Chondrocyte (in vitro differentiated cells): Measurements from ENCODE around the gene SPR. TPM values are rescaled to one million over a fixed set of nuclear protein-coding genes. Genes with fewer than 3 reads are reported as not detected.

Experiments used
- DNase-seq: peaks from one replicate; pipeline ENCODE4 v3.0.0; 2021; ENCODE audit warnings: mixed read lengths, low spot score
- H3K27ac Mint-ChIP-seq: one replicate; pipeline ENCODE4 v1.8.0; 2021; ENCODE audit warnings: mild to moderate bottlenecking, moderate library complexity, mixed read lengths; ENCODE audit not compliant: unreplicated experiment
- H3K27me3 Mint-ChIP-seq: 2 replicates; pipeline ENCODE4 v1.8.0; 2021; ENCODE audit warnings: low read depth, mixed read lengths
- H3K36me3 Mint-ChIP-seq: 2 replicates; pipeline ENCODE4 v1.8.0; 2021; ENCODE audit warnings: low read depth, mixed read lengths
- H3K4me1 Mint-ChIP-seq: 2 replicates; pipeline ENCODE4 v1.8.0; 2021; ENCODE audit warnings: low read depth, mild to moderate bottlenecking, mixed read lengths
- H3K4me3 Mint-ChIP-seq: one replicate; pipeline ENCODE4 v1.8.0; 2021; ENCODE audit warnings: mild to moderate bottlenecking, moderate library complexity, mixed read lengths; ENCODE audit not compliant: unreplicated experiment
- H3K9me3 Mint-ChIP-seq: 2 replicates; pipeline ENCODE4 v1.8.0; 2021; ENCODE audit warnings: low read depth, mixed read lengths
- total RNA-seq: library from RNA; stranded (reverse); gene quantifications from 3 replicates; pipeline ENCODE4 v1.2.1, GENCODE V29; 2021
- TF ChIP-seq, protein P1 (sequence below): fragments of 200-600 bp; sonication (generic); IDR thresholded peaks from 2 replicates; pipeline ENCODE4 v1.5.0; 2021; ENCODE audit warnings: antibody characterized with exemption, mild to moderate bottlenecking, moderate library complexity

Gene SPR
- total RNA-seq, 1 donor from 2014 or later: 13.5 TPM

DNA sequence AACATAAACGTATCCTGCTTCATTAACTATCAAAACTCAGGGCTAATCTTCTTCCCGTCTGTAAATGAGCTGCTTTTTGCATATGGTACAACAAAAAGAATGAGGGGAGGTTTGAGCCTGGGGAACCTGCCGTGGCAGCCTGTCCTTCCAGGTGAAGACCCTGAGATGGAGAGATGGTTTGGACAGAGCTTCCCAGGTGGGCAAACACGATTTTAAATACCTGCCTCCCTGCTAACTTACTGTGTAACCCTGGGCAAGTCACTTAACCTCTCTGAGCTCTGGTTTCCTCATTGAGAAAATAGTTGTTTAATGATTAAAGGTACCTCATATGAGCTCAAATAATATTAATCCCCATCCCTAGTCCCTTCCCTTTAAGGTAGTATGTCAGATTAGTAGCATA is 39.2 kb downstream of the SPR start:
- peaks cover 3% of the 10 kb centered on the region for H3K4me1 Mint-ChIP-seq
- H3K9me3 Mint-ChIP-seq: no peaks in the 10 kb centered on the region
- H3K4me3 Mint-ChIP-seq: no peak overlapping the region
- H3K27ac Mint-ChIP-seq: no peak overlapping the region
- no peaks in the 10 kb centered on the region for H3K36me3 Mint-ChIP-seq
- TF ChIP-seq, protein P1, sequence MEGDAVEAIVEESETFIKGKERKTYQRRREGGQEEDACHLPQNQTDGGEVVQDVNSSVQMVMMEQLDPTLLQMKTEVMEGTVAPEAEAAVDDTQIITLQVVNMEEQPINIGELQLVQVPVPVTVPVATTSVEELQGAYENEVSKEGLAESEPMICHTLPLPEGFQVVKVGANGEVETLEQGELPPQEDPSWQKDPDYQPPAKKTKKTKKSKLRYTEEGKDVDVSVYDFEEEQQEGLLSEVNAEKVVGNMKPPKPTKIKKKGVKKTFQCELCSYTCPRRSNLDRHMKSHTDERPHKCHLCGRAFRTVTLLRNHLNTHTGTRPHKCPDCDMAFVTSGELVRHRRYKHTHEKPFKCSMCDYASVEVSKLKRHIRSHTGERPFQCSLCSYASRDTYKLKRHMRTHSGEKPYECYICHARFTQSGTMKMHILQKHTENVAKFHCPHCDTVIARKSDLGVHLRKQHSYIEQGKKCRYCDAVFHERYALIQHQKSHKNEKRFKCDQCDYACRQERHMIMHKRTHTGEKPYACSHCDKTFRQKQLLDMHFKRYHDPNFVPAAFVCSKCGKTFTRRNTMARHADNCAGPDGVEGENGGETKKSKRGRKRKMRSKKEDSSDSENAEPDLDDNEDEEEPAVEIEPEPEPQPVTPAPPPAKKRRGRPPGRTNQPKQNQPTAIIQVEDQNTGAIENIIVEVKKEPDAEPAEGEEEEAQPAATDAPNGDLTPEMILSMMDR: no peak
- DNase-seq: no peak
- peaks cover 39% of the 10 kb centered on the region for H3K27me3 Mint-ChIP-seq

DNA sequence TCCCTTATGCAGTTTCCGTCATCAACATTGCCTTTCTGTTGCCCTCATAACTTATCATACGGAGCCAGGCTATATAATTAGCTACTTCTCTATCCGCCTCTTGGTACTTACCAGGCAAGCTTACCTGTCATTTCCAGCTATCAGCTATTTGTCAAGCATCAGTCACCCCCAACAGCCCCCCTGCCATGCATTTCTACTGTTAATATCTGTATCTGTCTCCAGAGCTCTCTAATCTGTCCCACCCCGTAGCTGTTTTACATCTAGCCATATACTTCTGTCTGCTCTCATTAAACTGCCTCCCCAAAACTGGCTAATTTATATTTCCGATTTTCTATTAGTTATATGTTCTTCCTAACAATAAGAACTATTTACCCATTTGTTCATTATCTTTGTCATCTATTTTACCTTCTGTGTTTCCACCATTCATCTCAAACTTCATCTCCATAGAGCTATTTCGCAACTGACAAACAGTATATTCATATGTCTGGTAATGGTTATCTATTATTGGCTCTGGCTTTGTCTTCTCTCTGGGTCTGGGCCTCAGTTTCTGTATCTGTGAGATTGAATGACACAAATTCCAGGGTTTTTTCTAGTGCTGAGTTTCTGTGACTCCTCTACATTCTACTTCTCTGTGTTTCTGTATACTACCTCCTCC is 39.7 kb downstream of the SPR start:
- H3K4me3 Mint-ChIP-seq: no peak overlapping the region
- H3K27ac Mint-ChIP-seq: no peak overlapping the region
- no peaks in the 10 kb centered on the region for H3K36me3 Mint-ChIP-seq
- TF ChIP-seq, protein P1: no peak
- H3K27me3 Mint-ChIP-seq: peaks cover 33% of the 10 kb centered on the region
- DNase-seq: no peak
- no peaks in the 10 kb centered on the region for H3K9me3 Mint-ChIP-seq
- H3K4me1 Mint-ChIP-seq: peaks cover 3% of the 10 kb centered on the region

- no peak overlapping the region for H3K4me3 Mint-ChIP-seq
- TF ChIP-seq, protein P1: no peak
- H3K27me3 Mint-ChIP-seq: peaks cover 24% of the 10 kb centered on the region
- peaks cover 3% of the 10 kb centered on the region for H3K4me1 Mint-ChIP-seq
- H3K36me3 Mint-ChIP-seq: no peaks in the 10 kb centered on the region
- H3K9me3 Mint-ChIP-seq: no peaks in the 10 kb centered on the region
- no peak overlapping the region for H3K27ac Mint-ChIP-seq
- DNase-seq: no peak
Measured at GRCh38 chr2:72927619-72928550, 40.7 kb downstream of the SPR start.

DNA sequence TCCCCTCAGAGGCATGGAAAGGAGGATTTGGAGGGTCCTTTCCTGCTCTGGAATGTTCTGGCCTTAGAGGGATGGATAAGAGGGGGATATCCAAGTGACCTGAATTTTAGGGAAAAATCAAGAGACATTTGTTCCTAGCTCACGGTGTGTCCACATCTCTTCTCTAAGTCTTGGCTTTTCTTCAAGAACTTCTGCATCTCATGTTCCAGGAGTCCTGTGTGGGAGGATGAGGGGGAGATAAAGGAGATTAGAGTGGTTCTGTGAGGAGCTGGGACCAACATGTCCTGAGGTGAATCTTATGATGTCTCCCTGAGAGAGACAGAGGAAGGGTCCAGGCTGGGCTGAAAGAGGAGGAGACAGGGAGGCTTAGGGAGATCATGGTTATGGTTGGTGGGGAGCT is 41.8 kb downstream of the SPR start:
- H3K4me1 Mint-ChIP-seq: peaks cover under 1% of the 10 kb centered on the region
- H3K27me3 Mint-ChIP-seq: peaks cover 13% of the 10 kb centered on the region
- H3K27ac Mint-ChIP-seq: no peak overlapping the region
- DNase-seq: no peak
- TF ChIP-seq, protein P1: no peak
- no peaks in the 10 kb centered on the region for H3K36me3 Mint-ChIP-seq
- H3K9me3 Mint-ChIP-seq: no peaks in the 10 kb centered on the region
- H3K4me3 Mint-ChIP-seq: no peak overlapping the region

DNA sequence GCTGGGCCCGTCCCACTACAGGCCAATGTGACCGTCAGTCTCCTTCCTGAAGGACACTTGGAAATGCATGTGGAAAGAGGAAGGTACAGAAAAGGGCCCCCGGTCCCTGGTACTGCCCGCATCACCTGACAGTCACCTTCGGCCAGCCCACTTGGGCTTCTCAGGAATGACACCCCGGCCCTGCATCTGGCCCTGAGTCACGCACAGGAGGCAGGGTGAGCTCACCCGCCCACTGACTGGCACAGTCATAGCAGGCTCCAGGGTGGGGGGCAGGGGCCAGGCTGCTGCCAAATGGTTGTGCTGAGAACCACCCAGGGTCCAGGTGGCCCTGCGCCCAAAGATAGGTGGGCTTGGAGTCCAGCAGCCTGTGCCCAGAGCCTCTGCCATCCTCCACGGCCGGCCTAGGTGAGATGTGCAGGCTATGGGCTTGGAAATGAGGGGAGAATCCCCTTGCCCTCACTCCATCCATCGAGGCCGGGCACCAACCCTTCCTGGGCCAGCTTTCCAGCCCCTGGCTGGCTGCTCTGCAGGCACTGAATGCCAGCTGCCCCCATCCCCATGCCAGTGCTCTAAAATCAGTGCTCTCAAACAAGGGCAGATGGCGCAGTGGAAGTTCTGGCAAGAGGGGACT is 44.2 kb downstream of the SPR start:
- Mint-ChIP-seq H3K9me3 (no peaks in the 10 kb centered on the region), H3K36me3 (no peaks in the 10 kb centered on the region), H3K4me1 (no peaks in the 10 kb centered on the region), H3K27me3 (peaks cover 25% of the 10 kb centered on the region), H3K4me3 (no peak overlapping the region), H3K27ac (no peak overlapping the region)
- peak; percentile 66 for DNase-seq
- TF ChIP-seq, protein P1: no peak
